CD4-positive, alpha-beta T cell treated with Interleukin-15 for 1 hour (primary cell): ENCODE results near the gene NOL9.

Experiments used
- DNase-seq: peaks from one replicate; pipeline ENCODE4 v3.0.0-alpha.2; 2020

NOL9 gene

GRCh38 chr1:6519491-6519934, 34.8 kb downstream of the NOL9 start:
- no peak for DNase-seq

- no peak for DNase-seq
Measured at GRCh38 chr1:6517435-6517851, 36.9 kb downstream of the NOL9 start.

DNA sequence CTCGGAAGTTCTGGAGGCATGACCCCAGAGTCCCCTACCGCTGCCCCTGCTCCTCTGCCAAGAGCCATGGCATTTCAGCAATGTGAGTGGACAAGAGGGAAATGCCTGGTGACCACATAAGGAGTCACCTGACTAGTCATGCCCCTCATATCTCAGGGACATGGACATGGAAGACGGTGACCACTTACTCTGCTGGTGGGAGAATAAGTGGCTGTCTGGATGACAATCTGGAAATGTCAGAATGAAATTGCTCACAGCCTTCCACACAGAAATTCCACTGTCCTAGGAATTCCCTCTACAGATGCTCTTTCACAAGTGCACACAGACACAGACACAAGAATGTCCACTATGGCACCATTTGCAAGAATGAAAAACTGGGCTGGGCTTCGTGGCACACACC, 38.5 kb downstream of the NOL9 start:
- no peak for DNase-seq

- DNase-seq = no peak
Measured at GRCh38 chr1:6513320-6513801, 41.0 kb downstream of the NOL9 start.

GRCh38 chr1:6512908-6513280, 41.4 kb downstream of the NOL9 start:
- DNase-seq = no peak

- DNase-seq = no peak
Measured at GRCh38 chr1:6512245-6512907, 41.9 kb downstream of the NOL9 start.

- no peak for DNase-seq
Measured at GRCh38 chr1:6511561-6512244, 42.6 kb downstream of the NOL9 start.

DNA sequence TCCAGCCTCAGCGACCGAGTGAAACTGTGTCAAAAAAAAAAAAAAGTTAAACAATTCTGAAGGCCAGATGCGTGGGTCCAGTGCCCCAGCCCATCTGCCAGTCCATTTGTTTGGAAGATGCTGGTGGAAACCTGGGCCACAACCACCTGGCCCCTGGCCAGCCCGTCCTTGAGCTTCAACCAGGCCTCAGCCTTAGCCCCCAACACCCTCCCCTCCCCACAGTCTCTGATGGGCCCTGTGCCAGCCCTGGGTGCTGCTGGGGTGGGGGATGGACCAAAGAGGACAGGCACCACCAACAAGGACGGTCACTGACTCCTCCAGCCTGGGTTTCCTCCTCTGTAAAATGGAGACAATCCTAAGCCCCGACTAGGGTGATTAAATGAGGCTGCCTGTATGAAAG, 43.3 kb downstream of the NOL9 start:
- DNase-seq = no peak

DNA sequence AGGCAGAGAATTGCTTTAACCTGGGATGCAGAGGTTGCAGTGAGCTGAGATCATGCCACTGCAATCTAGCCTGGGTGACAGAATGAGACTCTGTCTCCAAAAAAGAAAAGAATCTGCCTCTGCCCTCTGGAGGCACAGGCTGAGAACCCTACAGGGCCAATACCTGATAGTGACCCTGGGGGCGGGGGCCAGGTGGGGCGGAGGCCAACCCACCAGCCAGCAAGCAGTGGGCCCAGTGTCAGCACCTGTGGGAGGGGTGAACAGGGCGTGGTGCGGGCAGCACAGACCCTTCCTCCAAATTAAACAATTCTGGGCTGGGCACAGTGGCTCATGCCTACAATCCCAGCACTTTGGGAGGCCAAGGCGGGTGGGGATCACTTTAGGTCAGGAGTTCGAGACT, 43.8 kb downstream of the NOL9 start:
- no peak for DNase-seq

DNA sequence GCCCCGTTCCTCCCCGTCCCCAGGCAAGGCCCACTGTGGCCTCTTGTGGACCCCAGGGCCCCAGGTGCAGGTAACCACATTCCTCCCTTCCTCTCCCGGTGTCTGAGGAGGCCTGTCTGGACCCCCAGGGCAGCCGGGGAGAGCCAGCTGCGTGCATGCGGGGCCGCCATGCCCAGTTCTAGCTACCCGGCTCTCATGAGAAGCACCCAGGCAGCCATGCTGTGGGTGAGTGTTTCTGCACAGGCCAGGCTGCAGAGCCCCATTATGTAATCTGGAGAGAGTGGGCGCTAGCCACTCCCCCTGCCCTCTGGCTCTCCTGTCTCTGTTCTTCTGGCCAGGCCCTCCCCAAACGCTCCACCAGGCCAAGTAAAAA, 44.4 kb downstream of the NOL9 start:
- no peak for DNase-seq

DNA sequence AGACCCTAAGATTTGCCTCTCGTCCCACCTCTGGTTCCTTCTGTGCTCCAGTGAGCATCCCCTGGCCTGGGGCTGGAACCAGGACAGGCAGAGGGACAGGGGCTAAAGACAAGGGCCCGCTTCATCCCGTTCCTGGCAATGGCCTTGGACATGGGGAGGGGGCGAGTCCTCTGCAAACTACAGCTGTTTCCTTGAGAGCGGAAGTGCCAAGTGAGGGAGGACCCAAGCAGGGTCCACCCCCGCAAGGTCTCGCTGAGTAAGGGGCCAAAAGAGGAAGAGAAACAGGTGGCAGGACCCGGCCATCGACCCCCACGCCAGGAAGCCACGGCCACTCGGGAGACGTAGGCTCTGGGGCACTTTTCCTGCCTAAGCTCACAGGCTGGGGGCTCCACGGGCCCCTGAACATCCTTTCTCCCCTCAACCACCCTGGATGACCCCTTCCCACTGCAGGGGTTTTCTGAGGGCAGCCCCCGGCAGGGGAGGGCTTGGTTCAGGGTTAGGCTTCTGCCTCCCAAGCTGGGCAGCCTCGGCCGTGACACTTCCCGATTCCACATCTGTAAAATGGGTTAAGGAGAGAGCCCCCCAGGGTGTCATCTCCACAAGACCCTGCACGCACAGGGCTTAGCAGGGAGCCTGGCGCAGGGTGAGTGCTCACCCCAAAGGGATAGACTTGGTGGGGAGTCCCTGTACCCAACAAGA, 44.9 kb downstream of the NOL9 start:
- no peak for DNase-seq

DNA sequence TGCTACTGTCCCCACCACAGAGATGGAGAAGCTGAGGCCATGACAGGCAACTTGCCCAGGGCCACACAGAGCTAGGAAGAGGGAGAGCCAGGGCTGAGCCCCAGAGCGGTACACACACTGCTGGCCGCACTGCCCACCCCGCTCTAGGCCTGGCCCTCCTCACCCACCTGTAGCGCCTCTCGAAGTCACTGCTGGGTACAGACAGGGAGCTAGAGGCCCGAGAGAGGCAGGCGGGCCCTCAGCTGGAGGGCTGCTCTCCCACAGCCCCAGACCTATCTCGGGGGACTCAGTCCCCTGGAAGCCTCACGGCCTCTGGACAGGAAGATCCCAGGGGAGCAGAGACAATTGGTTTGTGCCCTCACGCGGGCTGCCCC, 45.5 kb downstream of the NOL9 start:
- no peak for DNase-seq

- no peak for DNase-seq
Measured at GRCh38 chr1:6508154-6508815, 46.0 kb downstream of the NOL9 start.

DNA sequence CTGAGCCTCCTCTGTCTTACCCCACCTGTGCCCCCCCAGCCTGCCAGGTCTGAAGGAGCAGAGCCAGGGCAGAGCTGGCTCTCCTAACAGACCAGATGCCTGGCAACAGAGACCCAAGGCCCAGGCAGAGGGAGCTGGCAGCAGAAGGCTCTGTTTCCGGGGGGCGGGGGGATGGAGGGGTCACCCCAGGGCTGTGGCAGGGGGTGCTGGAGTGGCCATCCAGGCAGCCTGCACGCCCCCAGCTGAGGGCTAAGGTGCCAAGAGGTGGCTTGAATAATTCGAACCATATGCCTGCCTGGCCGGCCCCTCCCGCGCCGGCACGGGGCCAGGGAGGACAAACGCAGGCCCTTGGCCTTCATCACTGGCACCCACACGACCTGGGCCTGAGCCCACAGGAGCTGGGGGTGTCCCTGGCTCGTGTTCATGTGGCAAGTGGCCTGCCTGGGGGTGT, 46.8 kb downstream of the NOL9 start:
- no peak for DNase-seq

DNA sequence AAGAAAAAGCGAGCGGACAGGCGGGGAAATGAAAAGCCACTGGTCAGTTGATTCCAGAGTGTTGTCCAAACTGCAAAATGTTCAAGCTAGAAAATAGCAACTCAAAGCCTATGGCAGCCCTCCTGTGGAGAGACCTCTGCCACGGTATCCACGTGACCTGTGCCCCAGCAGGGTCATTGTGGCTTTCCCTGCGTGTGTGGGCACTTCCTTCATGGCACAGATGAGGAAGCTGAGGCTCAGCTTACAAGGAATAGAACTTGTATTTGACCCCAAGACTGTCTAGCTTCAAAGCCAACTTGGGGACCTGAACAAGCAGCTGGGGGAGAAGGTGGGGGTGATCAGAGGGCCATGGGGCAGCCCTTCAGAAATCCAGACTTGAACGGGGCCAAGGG, 47.3 kb downstream of the NOL9 start:
- DNase-seq = no peak

GRCh38 chr1:6506210-6507036, 47.9 kb downstream of the NOL9 start:
- no peak for DNase-seq

GRCh38 chr1:6505367-6506209, 48.7 kb downstream of the NOL9 start:
- DNase-seq = no peak

DNA sequence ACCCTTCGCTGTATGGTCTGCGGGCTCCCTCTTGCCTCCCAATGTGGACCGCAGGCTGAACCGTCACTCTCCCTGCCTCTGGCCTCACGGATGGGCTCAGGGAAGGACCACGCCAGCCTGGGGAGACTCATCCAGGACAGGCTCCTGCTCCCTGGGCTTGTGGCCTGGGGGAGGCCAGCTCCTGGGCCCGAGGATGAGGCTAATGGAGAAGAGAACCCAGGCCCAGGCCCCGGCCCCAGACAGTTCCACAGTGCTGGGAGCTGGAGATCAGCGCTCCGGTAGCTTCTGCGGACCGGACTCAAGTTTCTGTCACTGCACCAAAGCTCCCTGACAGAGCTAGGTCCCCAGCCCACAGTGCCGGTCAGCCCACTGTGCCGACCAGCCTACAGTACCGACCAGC, 49.4 kb downstream of the NOL9 start:
- DNase-seq = no peak

GRCh38 chr1:6503884-6504602, 50.3 kb downstream of the NOL9 start:
- DNase-seq = no peak

- DNase-seq = no peak
Measured at GRCh38 chr1:6502000-6502891, 52.1 kb downstream of the NOL9 start.
